HG03571 (cell line): ENCODE measurements around the gene TBX1.
"Not testable (repeated sequence)": the region's sequence is repeated elsewhere in the genome, so short reads cannot be mapped to it uniquely, and the experiment has no call there.

Experiments used
- ATAC-seq: cut with Tn5 transposase; IDR thresholded peaks from one replicate; pipeline ENCODE4 v1.9.1; 2021; ENCODE audit not compliant: unreplicated experiment

TBX1 gene

DNA sequence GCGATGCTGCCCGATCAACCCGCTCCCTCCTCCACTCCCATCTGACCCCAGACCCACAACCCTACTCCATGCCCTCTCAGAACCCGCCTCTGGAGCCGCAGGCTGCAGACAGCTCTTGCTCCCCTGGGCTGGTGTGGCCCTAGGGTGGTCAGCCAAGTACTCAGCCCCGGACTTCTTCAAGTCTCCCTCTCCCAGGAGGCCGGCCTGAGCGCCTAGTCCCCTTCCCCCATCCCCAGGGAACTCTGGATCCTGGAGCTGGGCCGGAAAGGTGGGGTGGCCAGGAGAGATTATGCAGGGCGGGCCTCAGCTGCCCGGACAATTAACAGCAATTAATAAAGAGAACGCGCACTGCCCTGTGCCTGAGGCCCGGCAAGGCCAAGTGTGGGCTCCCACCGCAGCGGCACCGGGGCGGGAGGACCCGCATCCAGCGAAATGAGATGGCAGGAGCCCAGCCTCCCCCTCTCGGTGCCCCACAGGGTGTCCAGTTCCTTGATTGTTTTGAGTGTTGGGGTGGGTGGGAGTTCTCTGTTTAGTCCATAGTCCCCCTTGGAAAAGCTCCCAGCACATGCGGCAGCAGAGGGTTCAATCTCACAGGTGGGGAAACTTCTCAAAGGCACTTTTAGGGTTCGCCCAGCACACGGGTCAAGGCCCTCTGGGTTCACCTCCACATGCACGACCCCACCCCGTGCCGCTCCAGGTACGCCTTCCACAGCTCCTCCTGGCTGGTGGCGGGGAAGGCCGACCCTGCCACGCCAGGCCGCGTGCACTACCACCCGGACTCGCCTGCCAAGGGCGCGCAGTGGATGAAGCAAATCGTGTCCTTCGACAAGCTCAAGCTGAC lies 3.1 kb downstream of the TBX1 start:
- no peak for ATAC-seq

DNA sequence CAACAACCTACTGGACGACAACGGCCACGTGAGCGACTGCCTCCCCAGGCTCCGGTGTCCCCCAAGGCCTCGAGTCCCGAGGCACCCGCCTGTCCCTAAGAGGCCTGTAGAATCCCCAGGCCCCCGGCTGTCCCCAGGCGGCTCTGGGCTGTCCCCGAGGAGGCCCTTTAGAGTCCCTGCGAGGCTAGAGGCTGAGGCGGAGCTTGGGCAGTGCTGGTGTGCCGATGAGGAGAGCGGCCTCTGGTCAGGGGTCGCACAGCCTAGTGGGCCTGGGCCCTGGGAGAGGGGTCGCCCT lies 3.7 kb downstream of the TBX1 start:
- no peak for ATAC-seq

DNA sequence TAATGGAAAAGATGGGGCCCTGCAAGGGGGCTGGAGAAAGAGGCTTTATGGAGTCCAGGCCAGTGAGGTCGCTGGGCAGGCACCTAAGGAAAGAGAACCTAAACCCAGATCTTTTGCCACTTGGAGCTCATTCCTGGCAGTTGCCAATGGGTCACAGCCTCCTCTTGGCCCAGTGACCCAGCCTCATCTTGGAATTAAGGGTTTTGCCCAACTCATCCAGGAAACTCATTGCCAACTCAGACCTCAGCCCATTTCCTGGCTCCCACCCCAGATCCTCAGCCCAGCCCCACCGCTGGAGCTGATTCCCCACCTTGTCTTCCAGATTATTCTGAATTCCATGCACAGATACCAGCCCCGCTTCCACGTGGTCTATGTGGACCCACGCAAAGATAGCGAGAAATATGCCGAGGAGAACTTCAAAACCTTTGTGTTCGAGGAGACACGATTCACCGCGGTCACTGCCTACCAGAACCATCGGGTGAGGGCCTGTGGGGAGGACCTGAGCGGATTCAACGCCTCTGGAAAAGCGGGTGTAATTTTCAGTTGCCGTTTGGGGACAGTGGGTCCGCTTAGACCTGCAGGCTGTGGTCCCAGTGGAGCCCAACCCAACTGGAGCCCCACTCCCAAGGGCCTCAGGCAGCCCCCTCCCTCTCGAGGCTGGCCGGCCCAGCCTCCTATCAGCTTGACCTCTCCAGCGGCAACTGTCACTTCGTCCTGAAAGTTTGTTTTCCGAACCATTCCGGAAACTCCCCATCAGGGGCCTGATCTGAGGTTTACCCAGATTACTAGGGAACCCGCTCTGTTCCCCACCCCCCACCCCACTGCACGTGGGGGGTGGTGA lies 4.3 kb downstream of the TBX1 start:
- no peak for ATAC-seq

DNA sequence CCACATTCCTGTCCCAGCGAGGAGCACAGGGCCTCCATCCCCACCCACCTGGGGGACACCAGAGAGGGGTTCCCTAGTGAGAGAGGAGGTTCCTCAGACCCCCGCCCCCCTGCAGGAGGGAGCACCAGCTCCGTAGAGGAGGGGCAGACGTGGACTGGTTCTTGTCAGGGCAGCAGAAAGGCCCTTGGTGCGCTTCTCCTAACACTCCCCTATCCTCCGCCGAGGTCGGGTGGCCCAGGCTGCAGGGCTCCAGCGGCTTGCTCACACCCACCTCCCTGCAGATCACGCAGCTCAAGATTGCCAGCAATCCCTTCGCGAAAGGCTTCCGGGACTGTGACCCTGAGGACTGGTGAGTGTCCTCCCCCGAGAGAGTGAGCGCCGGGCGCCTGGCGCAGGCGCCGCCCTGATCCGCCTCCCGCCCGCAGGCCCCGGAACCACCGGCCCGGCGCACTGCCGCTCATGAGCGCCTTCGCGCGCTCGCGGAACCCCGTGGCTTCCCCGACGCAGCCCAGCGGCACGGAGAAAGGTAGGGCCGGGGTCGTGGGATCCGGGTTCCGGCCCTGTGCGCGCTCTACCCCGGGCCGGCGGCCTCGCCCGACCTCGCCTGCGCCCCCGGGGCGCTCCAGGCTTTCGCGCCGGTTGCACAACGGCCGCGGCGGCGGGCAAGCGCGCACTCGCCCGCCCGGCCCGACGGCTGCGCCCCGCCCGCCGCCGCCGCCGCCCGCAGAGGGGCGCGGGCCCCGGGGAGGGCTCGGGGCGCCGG lies 5.1 kb downstream of the TBX1 start:
- ATAC-seq, result no peak

DNA sequence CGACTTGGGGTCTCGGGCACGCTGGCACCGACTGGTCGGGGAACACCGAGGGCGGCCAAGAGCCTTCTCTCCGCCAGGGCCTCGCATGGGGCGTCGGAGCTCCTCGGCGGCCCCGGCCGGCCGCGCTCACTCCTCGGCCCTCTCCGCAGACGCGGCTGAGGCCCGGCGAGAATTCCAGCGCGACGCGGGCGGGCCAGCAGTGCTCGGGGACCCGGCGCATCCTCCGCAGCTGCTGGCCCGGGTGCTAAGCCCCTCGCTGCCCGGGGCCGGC lies 5.6 kb downstream of the TBX1 start:
- no peak for ATAC-seq

DNA sequence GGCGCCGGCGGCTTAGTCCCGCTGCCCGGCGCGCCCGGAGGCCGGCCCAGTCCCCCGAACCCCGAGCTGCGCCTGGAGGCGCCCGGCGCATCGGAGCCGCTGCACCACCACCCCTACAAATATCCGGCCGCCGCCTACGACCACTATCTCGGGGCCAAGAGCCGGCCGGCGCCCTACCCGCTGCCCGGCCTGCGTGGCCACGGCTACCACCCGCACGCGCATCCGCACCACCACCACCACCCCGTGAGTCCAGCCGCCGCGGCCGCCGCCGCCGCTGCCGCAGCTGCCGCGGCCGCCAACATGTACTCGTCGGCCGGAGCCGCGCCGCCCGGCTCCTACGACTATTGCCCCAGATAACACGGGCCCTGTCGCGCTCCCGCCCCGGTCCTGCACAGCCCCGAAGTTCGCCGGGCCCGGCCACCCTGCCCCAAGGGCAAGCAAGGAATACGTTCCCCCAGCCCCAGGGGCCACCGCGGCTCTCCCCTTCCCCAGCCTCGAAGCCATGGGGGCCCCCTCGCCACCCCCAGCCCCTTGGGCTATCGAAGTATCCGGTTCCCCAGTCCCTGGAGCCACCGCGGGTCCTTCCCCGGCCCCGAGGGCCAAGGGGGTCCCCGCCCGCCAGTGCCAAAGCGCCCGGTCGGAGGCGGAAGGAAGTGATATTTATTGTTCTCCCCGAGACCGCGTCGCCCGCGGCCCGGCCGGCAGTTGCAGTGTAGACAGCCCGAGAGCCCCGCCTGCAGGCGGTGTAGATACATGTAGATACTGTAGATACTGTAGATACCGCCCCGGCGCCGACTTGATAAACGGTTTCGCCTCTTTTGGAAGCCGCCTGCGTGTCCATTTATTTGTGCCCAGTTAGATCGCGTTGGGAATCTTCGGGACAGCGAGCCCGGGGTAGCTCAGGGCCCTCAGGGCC lies 6.2 kb downstream of the TBX1 start:
- no peak for ATAC-seq

DNA sequence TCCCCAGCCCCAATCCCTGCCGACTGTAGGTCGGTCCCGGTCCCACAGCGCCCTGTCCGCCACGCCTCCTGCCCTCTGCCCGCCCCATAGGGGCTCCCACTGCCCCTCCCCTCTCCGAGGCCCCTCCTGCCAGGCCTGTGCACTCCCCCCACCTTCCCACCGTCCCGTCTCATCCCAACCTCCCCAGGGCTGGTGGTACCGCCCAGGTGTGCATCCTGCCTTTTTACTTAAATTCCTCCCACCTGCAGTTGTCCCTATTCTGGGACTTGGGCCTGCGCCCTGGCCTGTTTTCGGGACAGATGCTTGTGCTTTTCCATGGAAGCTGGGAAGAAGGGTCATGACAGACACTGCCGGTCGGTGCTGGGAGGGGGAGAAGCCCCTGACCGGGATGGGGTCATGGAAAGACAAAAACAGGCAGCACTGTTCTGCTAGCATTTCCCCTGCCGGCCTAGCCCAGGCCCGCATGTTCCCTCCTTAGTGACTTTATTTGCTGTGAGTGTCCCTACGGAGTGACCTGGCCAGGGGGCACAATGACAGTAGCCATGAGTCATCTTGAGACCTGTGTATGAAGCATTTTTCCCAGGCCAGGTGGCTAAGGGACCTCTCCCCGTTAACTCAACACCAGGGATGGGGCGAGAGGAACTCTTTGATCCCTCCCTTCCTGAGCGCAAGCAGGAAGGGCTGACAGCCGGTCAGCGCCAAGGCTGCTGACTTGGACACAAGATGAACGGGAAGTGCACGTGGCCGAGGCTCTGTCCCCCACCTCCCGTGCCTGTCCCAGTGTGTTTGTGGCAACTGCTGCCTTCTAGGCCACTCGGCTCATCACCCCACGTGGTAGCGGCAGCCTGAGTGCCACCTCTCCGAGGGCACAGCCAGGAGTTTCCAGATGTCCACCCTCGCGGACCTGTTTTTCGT lies 7.1 kb downstream of the TBX1 start:
- ATAC-seq, result no peak

DNA sequence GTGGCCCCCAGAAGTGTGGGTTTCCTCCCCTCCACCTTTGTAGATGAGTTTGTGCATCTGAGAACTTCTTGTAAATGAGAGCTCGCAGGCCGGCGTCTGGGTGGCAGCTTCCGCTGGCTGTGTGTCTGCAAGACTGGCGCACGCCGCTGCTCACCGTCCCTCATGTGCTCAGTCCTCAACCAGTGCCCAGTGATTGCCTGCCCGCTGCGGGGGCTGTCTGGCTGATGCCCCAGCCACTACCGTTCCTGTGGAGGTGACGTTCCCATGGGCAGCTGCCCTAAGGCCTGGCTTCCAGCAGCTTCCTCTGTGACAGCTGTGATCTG lies 8.8 kb downstream of the TBX1 start:
- no peak for ATAC-seq

DNA sequence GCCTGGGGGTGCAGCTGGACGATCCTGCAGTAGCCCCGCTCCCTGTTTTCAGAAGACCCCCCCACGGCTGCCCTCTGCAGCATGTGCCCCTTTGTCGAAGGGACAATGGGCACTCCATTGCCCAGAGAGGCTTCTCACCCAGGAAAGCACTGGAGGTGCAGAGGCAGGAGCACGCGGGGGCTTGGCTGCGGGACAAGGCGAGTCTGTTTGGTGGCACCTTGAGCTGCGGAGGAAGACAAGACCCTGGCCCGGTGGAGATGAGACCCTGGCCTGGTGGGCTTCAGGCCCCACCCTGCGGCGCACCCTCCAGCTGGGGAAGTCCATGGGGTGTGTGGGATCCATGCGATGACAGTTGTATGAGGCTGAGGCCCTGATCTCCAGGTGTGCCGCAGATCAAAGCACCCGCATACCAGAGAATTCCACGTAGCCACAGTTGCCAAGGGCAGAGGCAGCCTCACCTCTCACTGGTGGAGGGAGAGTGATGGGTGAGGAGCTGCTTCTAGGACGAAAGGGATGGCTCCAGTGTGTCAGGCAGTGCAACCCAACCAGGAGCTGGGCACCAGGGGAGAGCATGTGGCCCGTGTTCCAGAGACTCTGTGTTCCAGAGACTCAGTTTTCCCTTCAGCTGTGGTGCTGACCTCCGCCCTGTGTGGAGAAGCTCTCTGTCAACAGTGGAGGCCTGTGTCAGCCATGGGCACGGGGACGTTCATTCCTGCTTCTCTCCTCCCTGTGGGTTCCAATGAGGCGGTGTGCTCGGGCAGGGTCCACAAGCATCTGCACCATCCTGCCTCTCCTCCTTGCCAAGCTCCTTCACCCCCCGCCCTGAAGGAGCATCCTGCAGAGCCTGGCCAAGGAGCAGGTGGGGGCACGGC lies 10.0 kb downstream of the TBX1 start:
- ATAC-seq, result no peak

DNA sequence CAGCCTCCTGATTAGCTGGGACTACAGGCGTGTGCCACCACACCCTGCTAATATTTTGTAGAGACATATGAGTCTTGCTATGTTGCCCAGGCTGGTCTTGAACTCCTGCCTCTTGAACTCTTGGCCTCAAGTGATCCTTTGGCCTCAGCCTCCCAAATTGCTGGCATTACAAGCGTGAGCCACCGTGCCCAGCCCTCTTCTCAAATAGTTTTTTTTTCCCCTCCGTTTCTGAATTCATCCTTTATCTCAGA lies 11.8 kb downstream of the TBX1 start:
- ATAC-seq, result no peak

DNA sequence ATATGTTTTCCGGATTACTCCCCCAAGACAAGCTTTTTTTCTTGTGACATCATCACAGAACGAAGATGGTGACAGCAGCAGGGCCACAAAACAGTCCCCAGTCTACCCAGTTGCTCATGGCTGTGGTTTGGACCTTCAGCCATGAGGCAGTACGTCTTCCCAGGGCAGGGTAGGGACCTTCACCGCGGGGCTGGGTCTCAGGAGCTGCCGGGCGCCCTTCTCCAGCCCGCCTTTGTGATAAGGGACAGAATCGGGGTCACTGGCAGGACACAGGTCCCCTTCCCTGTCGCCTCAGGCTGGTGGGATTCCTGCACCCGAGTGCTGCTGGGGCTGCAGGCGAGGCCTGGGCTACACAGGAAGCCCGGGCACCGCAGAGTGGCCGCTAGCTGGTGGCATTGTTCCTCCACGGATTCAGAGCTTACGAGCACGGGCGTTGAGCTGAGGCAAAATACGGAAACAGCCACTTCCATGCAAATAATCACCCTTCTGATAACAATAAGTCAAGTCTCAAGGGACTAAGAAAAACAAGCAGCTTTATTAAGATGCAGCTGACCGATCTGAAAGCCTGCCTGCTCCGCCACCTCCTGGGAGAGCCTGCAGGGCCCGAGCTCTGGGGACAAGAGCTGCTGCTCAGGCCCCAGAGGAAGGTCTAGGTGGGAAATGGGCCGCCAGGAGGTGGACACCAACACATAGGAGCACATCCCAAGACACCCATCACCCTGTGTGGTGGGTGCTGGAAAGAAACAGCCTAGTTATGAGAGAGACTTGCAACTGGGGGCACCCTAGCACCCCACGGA lies 12.3 kb downstream of the TBX1 start:
- ATAC-seq, result no peak

DNA sequence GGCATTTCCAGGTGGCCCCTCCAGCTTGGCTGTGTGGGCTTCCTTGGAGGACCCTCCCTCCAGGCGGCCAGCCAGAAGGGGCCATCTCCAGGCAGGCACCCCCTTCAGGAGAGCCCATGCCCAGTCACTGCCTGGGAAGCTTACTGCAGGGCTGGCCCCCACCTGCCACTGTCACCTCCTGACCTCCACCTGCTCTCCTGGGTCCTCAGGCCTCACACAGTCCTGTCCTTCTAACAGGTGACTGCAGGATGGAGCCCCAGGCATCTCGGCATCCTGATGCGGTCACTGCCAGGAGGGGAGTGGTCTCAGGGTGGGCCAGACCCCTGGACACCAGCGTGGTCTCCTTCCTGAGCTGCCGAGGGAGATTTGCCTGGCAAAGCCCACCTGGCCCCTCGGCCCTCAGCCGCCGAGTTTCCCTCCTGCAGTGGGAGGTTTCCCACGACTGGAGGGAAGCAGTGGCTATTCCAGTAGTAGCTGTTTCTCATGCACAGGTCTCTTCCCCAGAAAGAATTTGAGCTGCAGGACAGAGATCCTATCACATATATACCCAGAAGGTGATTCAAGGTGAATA lies 13.0 kb downstream of the TBX1 start:
- no peak for ATAC-seq

DNA sequence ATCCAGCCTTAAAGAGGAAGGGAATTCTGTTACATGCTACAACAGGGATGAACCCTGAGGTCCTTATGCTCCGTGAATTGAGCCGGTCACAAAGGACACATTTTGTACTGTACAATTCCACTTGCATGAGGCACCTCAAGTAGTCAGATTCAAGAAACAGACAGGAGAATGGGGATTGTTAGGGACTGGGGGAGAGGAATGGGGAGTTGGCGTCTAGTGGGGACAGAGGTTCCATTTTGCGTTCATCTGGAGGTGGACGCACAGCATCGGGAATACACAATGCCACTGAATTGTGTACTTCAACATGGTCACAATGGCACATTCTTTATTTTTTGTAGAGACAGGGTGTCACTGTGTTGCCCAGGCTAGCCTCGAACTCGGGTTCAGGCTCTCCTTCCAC lies 14.1 kb downstream of the TBX1 start:
- ATAC-seq, result no peak

DNA sequence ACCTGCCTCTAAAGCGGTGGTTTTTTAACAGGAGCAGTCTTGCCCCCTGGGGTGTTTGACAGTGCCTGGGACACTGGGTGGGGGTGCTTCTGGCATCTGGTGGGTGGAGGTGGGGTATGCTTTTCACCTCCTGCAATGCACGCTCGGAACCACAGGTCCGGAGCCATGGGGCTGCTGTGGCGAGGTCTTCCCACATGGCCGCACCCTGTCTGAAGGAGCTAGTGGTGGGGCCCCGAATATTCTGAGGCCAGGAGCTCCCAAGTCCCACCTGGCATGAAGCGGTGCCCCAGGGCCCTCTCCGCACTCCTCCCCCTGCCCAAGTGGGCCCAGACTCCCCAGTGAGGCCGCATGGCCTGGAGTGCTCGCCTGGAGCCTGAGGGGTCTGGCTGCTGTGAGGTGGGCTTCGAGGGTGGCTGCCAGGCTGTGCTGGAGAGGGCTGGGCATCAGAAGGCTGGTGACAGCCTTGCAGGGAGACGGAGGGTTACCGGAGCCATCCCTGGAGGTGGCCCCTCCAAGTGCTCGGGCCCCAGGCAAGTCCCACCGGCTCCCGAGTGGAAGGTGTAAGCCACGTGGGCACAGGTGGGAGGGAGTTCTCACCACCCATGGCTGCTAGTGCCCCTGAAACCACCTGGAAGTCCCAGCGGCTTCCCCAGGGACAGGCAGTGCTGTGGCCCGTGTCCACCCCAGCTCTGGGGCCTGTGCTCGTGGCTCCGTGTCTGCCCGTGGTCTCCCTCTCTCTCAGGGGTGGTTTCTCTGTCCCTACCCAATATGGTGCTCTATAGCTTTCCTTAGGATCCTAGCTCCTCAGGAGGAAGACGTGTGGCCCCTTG lies 15.1 kb downstream of the TBX1 start:
- ATAC-seq, result no peak

DNA sequence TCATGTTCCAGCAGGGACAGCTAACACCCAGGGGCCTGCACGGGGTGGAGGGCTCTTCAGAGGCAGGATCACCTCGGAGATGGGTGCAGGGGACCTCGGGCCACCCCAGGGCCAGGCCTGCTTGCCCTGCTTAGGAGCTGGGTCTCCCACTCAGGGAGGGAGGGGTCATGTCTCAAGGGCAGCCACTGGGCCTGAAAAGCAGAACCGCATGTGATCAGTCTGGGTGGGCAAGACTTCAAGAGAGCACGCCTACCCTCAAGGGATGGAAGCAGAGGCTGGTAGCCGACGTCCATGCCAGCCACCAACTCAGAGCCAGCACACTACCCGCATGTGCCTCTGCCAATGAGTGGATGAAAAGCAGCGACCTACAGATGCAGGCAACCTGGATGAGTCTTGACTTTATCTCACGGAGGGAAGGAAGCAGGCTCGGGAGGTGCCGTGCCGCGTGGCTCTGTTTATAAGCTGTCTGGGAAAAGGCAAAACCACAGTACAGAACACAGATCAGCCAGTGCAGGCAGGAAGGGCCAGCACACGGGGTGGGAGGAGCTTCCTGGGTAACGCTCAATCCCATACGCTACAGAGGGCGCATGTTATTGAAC lies 16.0 kb downstream of the TBX1 start:
- no peak for ATAC-seq

DNA sequence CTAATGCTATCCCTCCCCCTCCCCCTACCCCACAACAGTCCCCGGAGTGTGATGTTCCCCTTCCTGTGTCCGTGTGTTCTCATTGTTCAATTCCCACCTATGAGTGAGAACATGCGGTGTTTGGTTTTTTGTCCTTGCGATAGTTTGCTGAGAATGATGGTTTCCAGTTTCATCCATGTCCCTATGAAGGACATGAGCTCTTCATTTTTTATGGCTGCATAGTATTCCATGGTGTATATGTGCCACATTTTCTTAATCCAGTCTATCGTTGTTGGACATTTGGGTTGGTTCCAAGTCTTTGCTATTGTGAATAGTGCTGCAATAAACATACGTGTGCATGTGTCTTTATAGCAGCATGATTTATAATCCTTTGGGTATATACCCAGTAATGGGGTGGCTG lies 16.6 kb downstream of the TBX1 start:
- not testable (repeated sequence) for ATAC-seq

DNA sequence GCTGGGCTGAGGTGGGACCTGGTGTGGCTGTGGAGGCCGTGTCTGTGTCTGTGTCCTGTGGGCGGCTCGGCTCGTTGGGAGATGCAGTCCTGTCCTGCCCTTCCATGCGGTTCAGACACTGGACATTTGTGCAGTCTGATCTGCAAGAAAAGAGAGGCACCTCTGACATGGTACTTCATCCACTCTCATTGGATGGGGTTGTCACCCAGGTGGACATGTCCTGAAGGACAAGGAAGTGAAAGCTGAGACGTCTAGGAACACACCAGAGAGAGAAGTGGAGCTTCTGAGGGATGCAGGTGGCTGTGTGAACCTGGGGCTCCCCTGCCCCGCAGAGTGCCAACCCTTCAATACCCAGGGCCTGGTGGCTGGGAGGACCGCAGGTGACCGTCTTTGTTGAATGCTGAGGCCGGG lies 18.4 kb downstream of the TBX1 start:
- ATAC-seq, result no peak
